ENCODE results near the gene SINHCAF.

DNA sequence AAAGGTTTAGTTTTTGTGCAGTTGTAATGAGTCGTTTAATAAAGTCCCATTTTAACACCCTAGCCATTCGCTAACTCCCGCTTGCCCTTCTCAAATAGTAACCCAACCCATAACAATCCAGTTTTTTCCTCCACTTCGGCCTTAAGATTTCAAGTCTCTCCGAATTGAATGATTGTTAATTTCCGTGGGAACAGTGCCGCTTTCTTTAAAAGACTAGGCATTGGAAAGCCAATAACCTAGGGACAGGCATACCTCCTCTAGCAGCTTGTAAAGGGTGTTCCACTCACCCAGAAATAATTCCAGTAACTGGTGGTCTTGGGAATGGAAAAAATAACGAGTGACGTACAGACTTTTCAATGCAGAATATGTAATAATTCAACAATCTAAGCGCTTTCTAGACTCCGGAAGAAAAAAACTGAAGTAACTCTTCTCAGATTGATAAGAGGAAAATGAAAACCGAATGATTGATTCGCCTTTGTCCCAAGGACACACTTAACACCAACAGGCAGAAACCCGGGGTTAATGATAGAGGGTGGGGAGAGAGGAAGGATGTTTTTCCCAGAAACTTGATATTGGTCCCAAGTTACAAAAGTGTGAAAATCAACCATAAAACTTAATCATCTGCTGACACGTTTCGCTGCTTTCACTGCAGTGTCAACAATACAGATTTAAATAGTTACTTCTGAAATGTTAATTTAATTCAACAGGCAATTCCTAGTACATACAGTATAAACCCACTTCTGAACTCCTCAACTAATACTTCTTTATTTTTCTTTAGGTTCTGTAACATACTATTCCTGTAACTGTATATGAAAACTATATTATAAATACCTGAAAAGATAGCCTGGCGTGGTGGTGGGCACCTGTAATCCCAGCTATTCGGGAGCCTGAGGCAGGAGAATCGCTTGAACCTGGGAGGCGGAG is 1.0 kb upstream of the SINHCAF start:
- TF ChIP-seq, protein P1, sequence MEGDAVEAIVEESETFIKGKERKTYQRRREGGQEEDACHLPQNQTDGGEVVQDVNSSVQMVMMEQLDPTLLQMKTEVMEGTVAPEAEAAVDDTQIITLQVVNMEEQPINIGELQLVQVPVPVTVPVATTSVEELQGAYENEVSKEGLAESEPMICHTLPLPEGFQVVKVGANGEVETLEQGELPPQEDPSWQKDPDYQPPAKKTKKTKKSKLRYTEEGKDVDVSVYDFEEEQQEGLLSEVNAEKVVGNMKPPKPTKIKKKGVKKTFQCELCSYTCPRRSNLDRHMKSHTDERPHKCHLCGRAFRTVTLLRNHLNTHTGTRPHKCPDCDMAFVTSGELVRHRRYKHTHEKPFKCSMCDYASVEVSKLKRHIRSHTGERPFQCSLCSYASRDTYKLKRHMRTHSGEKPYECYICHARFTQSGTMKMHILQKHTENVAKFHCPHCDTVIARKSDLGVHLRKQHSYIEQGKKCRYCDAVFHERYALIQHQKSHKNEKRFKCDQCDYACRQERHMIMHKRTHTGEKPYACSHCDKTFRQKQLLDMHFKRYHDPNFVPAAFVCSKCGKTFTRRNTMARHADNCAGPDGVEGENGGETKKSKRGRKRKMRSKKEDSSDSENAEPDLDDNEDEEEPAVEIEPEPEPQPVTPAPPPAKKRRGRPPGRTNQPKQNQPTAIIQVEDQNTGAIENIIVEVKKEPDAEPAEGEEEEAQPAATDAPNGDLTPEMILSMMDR (IDR thresholded peaks at IDR 0.05; ENCODE audit: low read length): no peak
- no peak for TF ChIP-seq EZH2 (optimal IDR thresholded peaks at IDR 0.05; ENCODE audit: low read depth, low read length)
